Gastrocnemius medialis (tissue), 4 donors: ENCODE results near the gene HSPA2.

ENCODE experiments used
- POLR2A ChIP-seq, 2 donors: fragments of 450-650 bp; IDR thresholded peaks; one replicate each; pipeline ENCODE4 v1.6.1; 2017; ENCODE audit warnings: antibody characterized with exemption in 2 of 2, mild to moderate bottlenecking in 2 of 2, moderate library complexity in 2 of 2
- TF ChIP-seq, protein P1 (sequence below), 5 experiments: fragments of 450-650 bp in 3 of 5; fragments of 200-600 bp in 2 of 5; sonication (generic) in 2 of 5; IDR thresholded peaks in 4 of 5; conservative IDR thresholded peaks in 1 of 5; 1 replicate in 4 of 5; 2 replicates in 1 of 5; pipeline ENCODE4 v1.5.1; 2016 to 2019; ENCODE audit warnings: antibody characterized with exemption in 5 of 5, mild to moderate bottlenecking in 3 of 5, moderate library complexity in 3 of 5

DNA sequence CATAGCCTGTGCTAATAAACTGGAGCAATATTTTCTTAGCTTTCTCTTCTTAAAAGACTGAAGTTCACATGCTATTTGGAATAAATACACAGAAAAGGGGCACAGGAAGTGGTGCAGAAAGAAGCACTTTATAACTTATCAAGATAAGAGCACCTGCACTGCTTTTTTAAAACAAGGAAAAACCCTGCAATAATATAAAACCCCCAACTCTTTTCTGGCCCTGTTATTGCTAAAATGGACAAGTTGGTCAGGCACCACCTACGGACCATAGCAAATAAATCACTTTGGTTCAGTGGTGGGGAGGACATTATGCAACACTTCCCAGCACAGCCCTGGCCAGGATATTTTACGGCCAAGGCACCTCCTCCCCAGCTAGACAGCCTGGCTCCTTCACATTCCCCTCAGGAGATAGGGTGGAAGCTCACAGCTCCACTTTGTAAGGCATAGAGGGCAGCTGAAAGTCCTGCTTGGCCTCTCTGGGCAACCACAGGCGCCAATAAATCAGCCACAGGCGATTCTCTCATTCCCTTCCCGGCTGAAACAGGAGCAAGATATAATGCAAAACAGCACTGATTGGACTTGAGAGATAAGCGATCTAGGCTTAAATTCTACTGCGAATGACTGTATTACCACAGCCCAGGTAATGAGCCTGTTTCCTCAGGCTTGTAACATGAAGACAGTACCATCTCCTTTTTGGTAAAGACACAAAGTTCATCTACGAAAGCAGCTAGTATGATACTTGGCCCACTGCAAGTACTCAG lies 39.0 kb upstream of the HSPA2 start:
- TF ChIP-seq, protein P1, sequence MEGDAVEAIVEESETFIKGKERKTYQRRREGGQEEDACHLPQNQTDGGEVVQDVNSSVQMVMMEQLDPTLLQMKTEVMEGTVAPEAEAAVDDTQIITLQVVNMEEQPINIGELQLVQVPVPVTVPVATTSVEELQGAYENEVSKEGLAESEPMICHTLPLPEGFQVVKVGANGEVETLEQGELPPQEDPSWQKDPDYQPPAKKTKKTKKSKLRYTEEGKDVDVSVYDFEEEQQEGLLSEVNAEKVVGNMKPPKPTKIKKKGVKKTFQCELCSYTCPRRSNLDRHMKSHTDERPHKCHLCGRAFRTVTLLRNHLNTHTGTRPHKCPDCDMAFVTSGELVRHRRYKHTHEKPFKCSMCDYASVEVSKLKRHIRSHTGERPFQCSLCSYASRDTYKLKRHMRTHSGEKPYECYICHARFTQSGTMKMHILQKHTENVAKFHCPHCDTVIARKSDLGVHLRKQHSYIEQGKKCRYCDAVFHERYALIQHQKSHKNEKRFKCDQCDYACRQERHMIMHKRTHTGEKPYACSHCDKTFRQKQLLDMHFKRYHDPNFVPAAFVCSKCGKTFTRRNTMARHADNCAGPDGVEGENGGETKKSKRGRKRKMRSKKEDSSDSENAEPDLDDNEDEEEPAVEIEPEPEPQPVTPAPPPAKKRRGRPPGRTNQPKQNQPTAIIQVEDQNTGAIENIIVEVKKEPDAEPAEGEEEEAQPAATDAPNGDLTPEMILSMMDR (IDR thresholded peaks at IDR 0.05 in 4 of 5, conservative IDR thresholded peaks at IDR 0.05 in 1 of 5) = peak in 1 of 5 experiments; percentile 3
- peak; percentile 26 to 47 for TF ChIP-seq POLR2A (IDR thresholded peaks at IDR 0.05)
